Gastrocnemius medialis (tissue), 4 donors: ENCODE data around the gene ANKRD53.

ENCODE experiments used
- POLR2A ChIP-seq, 2 donors: fragments of 450-650 bp; IDR thresholded peaks; one replicate each; pipeline ENCODE4 v1.6.1; 2017; ENCODE audit warnings: antibody characterized with exemption in 2 of 2, mild to moderate bottlenecking in 2 of 2, moderate library complexity in 2 of 2
- TF ChIP-seq, protein P1 (sequence below), 5 experiments: fragments of 450-650 bp in 3 of 5; fragments of 200-600 bp in 2 of 5; sonication (generic) in 2 of 5; IDR thresholded peaks in 4 of 5; conservative IDR thresholded peaks in 1 of 5; 1 replicate in 4 of 5; 2 replicates in 1 of 5; pipeline ENCODE4 v1.5.1; 2016 to 2019; ENCODE audit warnings: antibody characterized with exemption in 5 of 5, mild to moderate bottlenecking in 3 of 5, moderate library complexity in 3 of 5

- TF ChIP-seq, protein P1, sequence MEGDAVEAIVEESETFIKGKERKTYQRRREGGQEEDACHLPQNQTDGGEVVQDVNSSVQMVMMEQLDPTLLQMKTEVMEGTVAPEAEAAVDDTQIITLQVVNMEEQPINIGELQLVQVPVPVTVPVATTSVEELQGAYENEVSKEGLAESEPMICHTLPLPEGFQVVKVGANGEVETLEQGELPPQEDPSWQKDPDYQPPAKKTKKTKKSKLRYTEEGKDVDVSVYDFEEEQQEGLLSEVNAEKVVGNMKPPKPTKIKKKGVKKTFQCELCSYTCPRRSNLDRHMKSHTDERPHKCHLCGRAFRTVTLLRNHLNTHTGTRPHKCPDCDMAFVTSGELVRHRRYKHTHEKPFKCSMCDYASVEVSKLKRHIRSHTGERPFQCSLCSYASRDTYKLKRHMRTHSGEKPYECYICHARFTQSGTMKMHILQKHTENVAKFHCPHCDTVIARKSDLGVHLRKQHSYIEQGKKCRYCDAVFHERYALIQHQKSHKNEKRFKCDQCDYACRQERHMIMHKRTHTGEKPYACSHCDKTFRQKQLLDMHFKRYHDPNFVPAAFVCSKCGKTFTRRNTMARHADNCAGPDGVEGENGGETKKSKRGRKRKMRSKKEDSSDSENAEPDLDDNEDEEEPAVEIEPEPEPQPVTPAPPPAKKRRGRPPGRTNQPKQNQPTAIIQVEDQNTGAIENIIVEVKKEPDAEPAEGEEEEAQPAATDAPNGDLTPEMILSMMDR (IDR thresholded peaks at IDR 0.05 in 4 of 5, conservative IDR thresholded peaks at IDR 0.05 in 1 of 5): no peak
- TF ChIP-seq POLR2A (IDR thresholded peaks at IDR 0.05): no peak
Observed at GRCh38 chr2:71006955-71007799, 28.7 kb downstream of the ANKRD53 start.
